ENCODE results near the gene VARS2. TPM values are rescaled to one million over a fixed set of nuclear protein-coding genes. Genes with fewer than 3 reads are reported as not detected.

Gene VARS2
- total RNA-seq, 1 experiment from 2014 or later: 68.2 TPM

DNA sequence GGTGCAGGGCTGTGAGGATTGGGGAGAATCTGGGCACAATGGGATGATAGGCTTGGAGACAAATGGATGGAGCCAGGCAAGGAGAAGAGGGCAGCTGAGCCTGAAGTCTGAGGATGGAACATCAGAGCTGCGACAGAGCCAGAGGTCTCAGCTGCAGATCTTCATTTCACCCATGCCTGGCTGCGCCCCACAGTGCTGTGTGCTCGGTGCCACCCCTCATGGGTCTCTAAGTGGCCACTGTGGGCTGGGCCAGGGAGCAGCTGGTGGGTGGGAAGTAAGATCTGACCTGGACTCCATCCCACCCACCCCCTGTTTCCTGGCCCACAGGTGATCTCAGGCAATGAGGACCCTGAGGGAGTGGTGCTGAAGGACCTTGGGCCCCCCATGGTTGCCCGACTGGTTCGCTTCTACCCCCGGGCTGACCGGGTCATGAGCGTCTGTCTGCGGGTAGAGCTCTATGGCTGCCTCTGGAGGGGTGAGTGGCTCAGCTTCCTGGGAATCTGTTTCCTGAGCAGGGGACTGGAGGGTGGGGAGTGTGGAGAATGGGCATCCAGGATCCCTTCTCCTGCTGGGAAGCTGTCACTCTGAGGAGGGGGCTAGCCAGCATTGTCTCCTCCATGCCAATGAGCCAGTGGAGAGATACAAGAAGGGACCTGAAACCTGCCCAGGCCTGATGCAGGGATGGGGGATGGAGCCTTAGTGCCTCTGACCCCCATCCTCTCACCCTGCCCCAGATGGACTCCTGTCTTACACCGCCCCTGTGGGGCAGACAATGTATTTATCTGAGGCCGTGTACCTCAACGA is 23.2 kb upstream of the VARS2 start:
- no peaks in the 10 kb centered on the region for H3K9me3 ChIP-seq (ENCODE audit: control insufficient read depth, low read depth, low read length)
- no peak overlapping the region for H4K91ac ChIP-seq (ENCODE audit: insufficient read length, low read depth, low read length)
- no peak overlapping the region for H3K23ac ChIP-seq (ENCODE audit: insufficient read length, low read depth, low read length)
- peaks cover 3% of the 10 kb centered on the region for H3K23me2 ChIP-seq (ENCODE audit: insufficient read length, low read depth, low read length, poor library complexity, severe bottlenecking)
- peaks cover 7% of the 10 kb centered on the region for H3K79me1 ChIP-seq (ENCODE audit: insufficient read depth, low read depth, low read length, poor library complexity, severe bottlenecking)
- H2BK12ac ChIP-seq (ENCODE audit: insufficient read length, low read depth, low read length): no peak overlapping the region
- H2BK5ac ChIP-seq (ENCODE audit: insufficient read length, low read length): no peak overlapping the region
- no peak overlapping the region for H3K56ac ChIP-seq (ENCODE audit: insufficient read length, low read depth, low read length)
- H3K36me3 Mint-ChIP-seq (ENCODE audit: insufficient read depth in 1 of 3, low read depth in 3 of 3): peaks cover 38 to 78% (median 77%) of the 10 kb centered on the region in 3 experiments
- no peaks in the 10 kb centered on the region; the same call in 1 of the 2 replicates for H3K4me1 ChIP-seq (ENCODE audit: insufficient read depth, low read length)
- no peak overlapping the region for H4K5ac ChIP-seq (ENCODE audit: insufficient read length, low read depth, low read length)
- no peak overlapping the region for H2BK20ac ChIP-seq (ENCODE audit: low read depth, low read length, poor library complexity, severe bottlenecking)
- H3K9me3 Mint-ChIP-seq: no peaks in the 10 kb centered on the region
- H3K4ac ChIP-seq (ENCODE audit: low read depth, low read length): no peak overlapping the region
- H2AK5ac ChIP-seq (ENCODE audit: insufficient read length, low read length): no peak overlapping the region
- H4K8ac ChIP-seq (replicated peaks; ENCODE audit: insufficient read length, low read depth, low read length): no peak overlapping the region
- H3K27ac Mint-ChIP-seq: peak overlapping the region in 2 of 3 experiments; percentile 71 to 88; a peak in 4 of 7 replicates
- no peak overlapping the region for H3T11ph ChIP-seq (ENCODE audit: low read length)
- H3K79me2 ChIP-seq (ENCODE audit: insufficient read depth, low read length): peaks cover 11% of the 10 kb centered on the region; the same call in 1 of the 2 replicates
- DNase-seq: no peak
- H2BK120ac ChIP-seq (ENCODE audit: low read depth, low read length, poor library complexity, severe bottlenecking): no peak overlapping the region
- H3K4me3 Mint-ChIP-seq: peak overlapping the region in 1 of 2 experiments; percentile 6; a peak in 1 of 5 replicates
- no peaks in the 10 kb centered on the region for H3K27me3 ChIP-seq (ENCODE audit: insufficient read depth, low read length)
- no peak overlapping the region for H2BK15ac ChIP-seq (ENCODE audit: low read depth, low read length)
- H3K27ac ChIP-seq (ENCODE audit: insufficient read length, low read depth, low read length): no peak overlapping the region
- H4K20me1 ChIP-seq (ENCODE audit: control insufficient read depth, insufficient read depth, insufficient read length): no peaks in the 10 kb centered on the region
- no peak overlapping the region for H2AFZ ChIP-seq (ENCODE audit: low read length)
- no peak overlapping the region for H3K18ac ChIP-seq (ENCODE audit: insufficient read length, low read depth, low read length)
- H3K4me1 Mint-ChIP-seq: peaks cover 41 to 46% of the 10 kb centered on the region in 2 experiments
- no CpG with 5 or more reads among the region's 12 CpGs for WGBS (ENCODE audit: extremely low coverage, insufficient read length, low lambda C conversion rate)
- no peak overlapping the region for H3K14ac ChIP-seq (ENCODE audit: insufficient read depth, low read length)
- H3K9ac ChIP-seq (ENCODE audit: extremely low read depth, insufficient read length, low read length): no peak overlapping the region
- no peaks in the 10 kb centered on the region; the same call in 1 of the 2 replicates for H3K27me3 Mint-ChIP-seq (ENCODE audit: low read depth)
- TF ChIP-seq, protein P1, sequence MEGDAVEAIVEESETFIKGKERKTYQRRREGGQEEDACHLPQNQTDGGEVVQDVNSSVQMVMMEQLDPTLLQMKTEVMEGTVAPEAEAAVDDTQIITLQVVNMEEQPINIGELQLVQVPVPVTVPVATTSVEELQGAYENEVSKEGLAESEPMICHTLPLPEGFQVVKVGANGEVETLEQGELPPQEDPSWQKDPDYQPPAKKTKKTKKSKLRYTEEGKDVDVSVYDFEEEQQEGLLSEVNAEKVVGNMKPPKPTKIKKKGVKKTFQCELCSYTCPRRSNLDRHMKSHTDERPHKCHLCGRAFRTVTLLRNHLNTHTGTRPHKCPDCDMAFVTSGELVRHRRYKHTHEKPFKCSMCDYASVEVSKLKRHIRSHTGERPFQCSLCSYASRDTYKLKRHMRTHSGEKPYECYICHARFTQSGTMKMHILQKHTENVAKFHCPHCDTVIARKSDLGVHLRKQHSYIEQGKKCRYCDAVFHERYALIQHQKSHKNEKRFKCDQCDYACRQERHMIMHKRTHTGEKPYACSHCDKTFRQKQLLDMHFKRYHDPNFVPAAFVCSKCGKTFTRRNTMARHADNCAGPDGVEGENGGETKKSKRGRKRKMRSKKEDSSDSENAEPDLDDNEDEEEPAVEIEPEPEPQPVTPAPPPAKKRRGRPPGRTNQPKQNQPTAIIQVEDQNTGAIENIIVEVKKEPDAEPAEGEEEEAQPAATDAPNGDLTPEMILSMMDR (conservative IDR thresholded peaks at IDR 0.05): no peak
- H3K4me2 ChIP-seq (ENCODE audit: insufficient read depth, insufficient read length, low read length): no peak overlapping the region
